IPS-15b (cell line): Measurements from ENCODE around the gene INPP4A.

Experiments
- H3K27me3 ChIP-seq: one replicate; pipeline ENCODE4 v1.6.1; 2013; ENCODE audit warnings: low read length; ENCODE audit not compliant: control insufficient read depth, insufficient read depth
- H3K36me3 ChIP-seq: one replicate; pipeline ENCODE4 v1.6.1; 2013; ENCODE audit warnings: low read length; ENCODE audit not compliant: control insufficient read depth, insufficient read depth
- H3K4me1 ChIP-seq: one replicate; pipeline ENCODE4 v1.6.1; 2013; ENCODE audit warnings: mild to moderate bottlenecking, low read length; ENCODE audit not compliant: control insufficient read depth, insufficient read depth
- H3K4me3 ChIP-seq: one replicate; pipeline ENCODE4 v1.5.1; 2013; ENCODE audit warnings: low read depth, low read length
- H3K9ac ChIP-seq: one replicate; pipeline ENCODE4 v1.6.1; 2013; ENCODE audit warnings: low read depth, mild to moderate bottlenecking, low read length
- H3K9me3 ChIP-seq: one replicate; pipeline ENCODE4 v1.6.1; 2013; ENCODE audit warnings: mild to moderate bottlenecking, low read length; ENCODE audit not compliant: control insufficient read depth, insufficient read depth

Gene INPP4A

GRCh38 chr2:98543842-98544241 lies 99.2 kb downstream of the INPP4A start:
- Histone ChIP-seq H3K9ac (no peak overlapping the region), H3K9me3 (no peaks in the 10 kb centered on the region), H3K4me1 (no peaks in the 10 kb centered on the region), H3K36me3 (peaks cover 43% of the 10 kb centered on the region), H3K4me3 (no peak overlapping the region), H3K27me3 (no peaks in the 10 kb centered on the region)

DNA sequence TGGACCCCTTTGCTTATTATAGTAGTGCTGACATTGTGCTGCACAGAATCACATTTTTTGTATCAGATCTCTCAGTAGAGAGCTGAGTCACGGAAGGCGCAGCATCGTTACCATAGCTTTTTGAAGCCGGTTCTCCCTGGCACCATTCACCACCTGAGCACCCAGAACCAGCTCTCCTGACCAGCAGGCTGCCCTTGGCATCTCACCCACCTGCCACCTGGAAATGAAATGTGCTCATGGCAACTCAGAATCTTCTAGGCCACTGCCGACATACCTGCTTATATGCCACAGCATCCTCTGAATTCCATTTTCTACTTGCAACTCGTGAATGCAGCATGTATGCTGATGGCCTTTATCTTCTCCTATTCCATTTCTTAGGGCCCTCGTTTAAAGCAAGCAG lies 100.9 kb downstream of the INPP4A start:
- H3K9ac ChIP-seq, result no peak overlapping the region
- no peaks in the 10 kb centered on the region for H3K4me1 ChIP-seq
- no peak overlapping the region for H3K4me3 ChIP-seq
- peaks cover 38% of the 10 kb centered on the region for H3K36me3 ChIP-seq
- H3K27me3 ChIP-seq, result no peaks in the 10 kb centered on the region
- no peaks in the 10 kb centered on the region for H3K9me3 ChIP-seq

DNA sequence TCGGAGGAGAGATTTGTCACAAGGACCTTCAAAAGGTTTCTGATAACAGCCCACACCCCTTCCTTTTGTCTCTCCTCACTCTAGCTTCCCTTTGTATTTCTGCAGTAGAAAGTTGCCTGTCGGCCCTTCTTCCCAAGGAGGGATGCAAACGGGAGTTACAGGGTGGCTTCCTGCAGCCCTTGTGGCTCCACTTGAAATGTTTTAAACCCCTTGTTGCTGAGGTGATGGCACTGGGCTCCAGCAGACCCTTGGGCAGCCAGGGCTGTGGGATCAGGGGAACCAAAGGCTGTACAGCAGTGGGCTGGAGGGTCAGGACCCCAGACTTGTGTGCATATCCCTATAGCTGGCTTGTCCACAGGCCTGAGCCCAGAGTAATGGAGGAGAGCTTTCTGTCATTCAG lies 101.5 kb downstream of the INPP4A start:
- H3K36me3 ChIP-seq, result peaks cover 38% of the 10 kb centered on the region
- no peak overlapping the region for H3K4me3 ChIP-seq
- H3K27me3 ChIP-seq, result no peaks in the 10 kb centered on the region
- no peaks in the 10 kb centered on the region for H3K4me1 ChIP-seq
- H3K9me3 ChIP-seq, result no peaks in the 10 kb centered on the region
- H3K9ac ChIP-seq, result no peak overlapping the region

- no peak overlapping the region for H3K4me3 ChIP-seq
- H3K27me3 ChIP-seq, result no peaks in the 10 kb centered on the region
- H3K36me3 ChIP-seq, result peaks cover 37% of the 10 kb centered on the region
- no peak overlapping the region for H3K9ac ChIP-seq
- H3K4me1 ChIP-seq, result no peaks in the 10 kb centered on the region
- no peaks in the 10 kb centered on the region for H3K9me3 ChIP-seq
Measured at GRCh38 chr2:98547092-98547790, 102.6 kb downstream of the INPP4A start.

DNA sequence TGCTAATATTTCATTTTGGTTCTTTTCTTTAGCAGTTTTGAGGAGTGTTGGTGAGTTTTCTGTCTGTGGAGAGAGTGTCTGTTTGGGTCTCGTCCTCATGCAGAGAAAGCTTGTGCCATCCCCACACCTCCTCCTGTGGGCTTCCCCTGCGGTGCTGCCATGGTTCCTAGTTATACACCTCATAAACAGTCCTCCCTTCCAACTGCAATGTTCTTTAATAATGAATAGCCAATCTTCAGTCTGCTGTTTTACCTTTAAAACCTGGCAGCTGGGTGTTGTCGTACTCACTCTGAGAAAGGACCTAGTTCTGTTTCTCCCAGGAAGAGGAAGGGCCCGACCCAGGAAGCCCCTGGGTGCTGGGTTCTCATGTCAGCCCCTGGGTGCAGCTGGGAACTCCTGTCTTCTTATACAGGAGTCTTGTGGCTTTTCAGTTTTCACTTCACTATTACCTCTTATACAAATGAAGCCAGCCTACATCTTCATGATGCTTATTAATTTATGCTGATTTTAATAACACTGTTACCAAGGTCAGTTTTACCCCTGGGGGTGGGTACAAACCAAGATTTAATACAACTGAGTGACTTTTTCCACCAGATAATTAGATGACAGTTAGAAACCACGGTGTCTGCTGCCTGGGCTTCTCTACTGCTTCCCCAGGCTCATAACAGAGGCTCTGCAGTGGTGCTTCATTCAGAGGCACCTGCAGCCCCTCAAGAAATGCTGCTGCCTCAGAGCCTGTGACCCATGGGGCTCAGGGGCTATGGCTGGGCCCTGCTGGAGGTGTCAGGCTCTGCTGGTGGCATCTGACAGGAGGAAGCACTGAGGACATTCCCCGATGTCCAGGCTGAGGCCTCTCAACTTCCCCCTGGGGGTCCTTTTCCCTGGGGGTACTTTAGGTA lies 104.5 kb downstream of the INPP4A start:
- H3K9ac ChIP-seq, result no peak overlapping the region
- no peaks in the 10 kb centered on the region for H3K27me3 ChIP-seq
- no peaks in the 10 kb centered on the region for H3K4me1 ChIP-seq
- no peak overlapping the region for H3K4me3 ChIP-seq
- H3K36me3 ChIP-seq, result peaks cover 41% of the 10 kb centered on the region
- H3K9me3 ChIP-seq, result no peaks in the 10 kb centered on the region

- no peak overlapping the region for H3K4me3 ChIP-seq
- no peak overlapping the region for H3K9ac ChIP-seq
- no peaks in the 10 kb centered on the region for H3K9me3 ChIP-seq
- H3K36me3 ChIP-seq, result peaks cover 46% of the 10 kb centered on the region
- H3K27me3 ChIP-seq, result no peaks in the 10 kb centered on the region
- H3K4me1 ChIP-seq, result no peaks in the 10 kb centered on the region
Measured at GRCh38 chr2:98550165-98550564, 105.5 kb downstream of the INPP4A start.

DNA sequence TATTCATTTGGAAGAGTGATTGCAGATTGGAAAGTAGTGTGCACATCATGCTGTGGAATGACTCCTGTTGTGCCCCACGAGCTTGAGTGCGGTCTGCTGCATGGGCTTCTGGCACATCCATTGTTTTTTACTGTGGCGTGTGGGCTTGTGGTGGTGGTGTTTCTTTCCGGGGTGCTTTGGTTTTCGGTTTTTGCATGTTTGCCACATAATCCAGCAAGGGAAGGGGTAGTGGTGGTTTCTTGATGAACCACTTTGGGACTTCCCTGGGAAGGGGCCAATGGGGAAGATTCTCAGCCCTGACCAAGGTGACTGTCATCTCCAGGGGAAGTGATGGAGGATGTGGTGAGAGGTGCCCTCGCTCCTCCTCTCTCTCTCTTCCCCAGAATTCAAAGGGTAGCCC lies 106.7 kb downstream of the INPP4A start:
- Histone ChIP-seq H3K9me3 (no peaks in the 10 kb centered on the region), H3K9ac (no peak overlapping the region), H3K4me1 (no peaks in the 10 kb centered on the region), H3K36me3 (peaks cover 47% of the 10 kb centered on the region), H3K4me3 (no peak overlapping the region), H3K27me3 (no peaks in the 10 kb centered on the region)

DNA sequence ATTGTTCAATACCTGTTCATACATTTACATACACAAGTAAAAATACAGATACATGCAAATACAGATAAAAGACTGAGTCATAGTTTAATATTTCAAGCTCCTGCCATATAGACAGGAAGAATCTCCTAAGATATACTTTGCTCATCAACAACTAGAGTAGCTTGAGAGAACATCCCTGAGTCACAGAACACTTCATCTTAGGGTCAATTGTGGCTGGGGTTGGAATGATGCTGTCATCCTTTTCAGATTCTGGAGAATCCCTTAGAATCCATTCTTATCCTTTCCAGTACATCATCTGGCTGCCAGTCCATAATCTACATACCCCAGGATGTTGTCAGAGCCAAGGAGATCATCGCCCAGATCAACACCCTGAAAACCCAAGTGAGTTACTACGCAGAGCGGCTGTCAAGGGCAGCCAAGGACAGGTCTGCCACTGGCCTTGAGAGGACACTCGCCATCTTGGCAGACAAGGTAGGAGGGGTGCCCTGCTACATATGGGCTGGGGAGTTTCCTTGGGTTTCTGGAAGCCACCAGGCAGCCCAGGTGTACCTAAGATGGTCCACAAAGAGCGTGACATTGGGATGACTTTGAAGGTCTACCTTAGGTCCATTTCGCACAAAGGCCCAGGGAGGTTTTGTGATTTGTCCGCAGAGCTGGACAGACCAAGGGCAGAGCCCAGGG lies 108.0 kb downstream of the INPP4A start:
- Histone ChIP-seq H3K9ac (no peak overlapping the region), H3K36me3 (peaks cover 44% of the 10 kb centered on the region), H3K4me3 (no peak overlapping the region), H3K4me1 (no peaks in the 10 kb centered on the region), H3K9me3 (no peaks in the 10 kb centered on the region), H3K27me3 (no peaks in the 10 kb centered on the region)

- H3K4me1 ChIP-seq, result no peaks in the 10 kb centered on the region
- peaks cover 40% of the 10 kb centered on the region for H3K36me3 ChIP-seq
Measured at GRCh38 chr2:98554116-98554861, 109.6 kb downstream of the INPP4A start.

DNA sequence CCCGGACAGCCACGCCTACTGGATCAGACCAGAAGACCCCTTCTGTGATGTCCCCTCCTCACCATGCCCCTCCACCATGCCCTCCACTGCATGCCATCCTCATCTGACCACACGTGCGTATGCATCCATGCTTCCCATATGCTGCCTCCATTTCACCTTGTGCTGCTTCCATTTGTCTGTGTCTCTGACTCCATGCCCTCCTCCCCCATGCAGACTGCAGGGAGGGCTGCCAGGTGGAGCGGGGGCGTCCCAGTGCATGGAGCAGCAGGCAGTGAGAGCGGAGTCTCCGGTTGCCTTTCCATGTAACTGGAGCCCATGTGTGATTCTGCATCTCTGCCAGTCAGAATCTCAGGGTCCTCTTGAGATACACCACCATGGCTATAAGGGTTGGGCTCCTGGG lies 111.0 kb downstream of the INPP4A start:
- no peaks in the 10 kb centered on the region for H3K4me1 ChIP-seq
- H3K4me3 ChIP-seq, result no peak overlapping the region
- no peaks in the 10 kb centered on the region for H3K27me3 ChIP-seq
- H3K9me3 ChIP-seq, result no peaks in the 10 kb centered on the region
- peaks cover 42% of the 10 kb centered on the region for H3K36me3 ChIP-seq
- H3K9ac ChIP-seq, result no peak overlapping the region

More at GRCh38 chr2:98554116-98554861, 109.6 kb downstream of the INPP4A start:
- Histone ChIP-seq H3K27me3 (no peaks in the 10 kb centered on the region), H3K4me3 (no peak overlapping the region), H3K9ac (no peak overlapping the region), H3K9me3 (no peaks in the 10 kb centered on the region)

DNA sequence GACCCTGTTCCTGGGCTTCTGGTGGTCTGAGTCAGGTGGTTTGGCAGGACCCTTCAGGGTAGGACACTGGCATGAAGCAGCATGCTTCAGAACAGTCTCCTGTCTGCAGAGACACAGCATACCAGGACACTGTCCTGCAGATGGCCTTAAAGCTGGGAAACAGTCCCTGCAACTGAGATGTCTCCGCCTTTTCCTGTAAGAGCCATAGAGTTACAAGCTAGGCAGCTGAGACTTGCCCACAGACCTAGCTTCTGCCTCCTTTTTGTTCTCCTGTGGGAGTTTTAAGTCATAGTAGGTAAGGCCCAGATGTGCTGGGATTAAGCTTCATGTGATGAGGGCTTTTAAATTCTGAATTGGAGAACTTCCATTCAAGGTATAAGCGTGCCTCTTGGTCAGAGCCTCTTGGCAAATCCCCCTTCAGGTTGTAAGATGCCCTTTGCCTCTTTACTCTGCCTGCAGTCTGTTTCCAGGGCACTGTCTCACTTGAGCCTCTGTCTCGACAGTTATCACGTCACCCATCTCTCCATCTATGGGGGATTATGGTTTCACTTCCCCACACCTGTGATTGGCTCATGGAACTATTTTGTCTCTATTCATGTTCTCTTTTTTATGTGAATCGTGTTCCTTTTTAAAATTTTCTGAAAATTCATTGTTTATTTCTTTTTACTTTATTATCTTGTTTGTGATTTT lies 111.8 kb downstream of the INPP4A start:
- Histone ChIP-seq H3K36me3 (peaks cover 44% of the 10 kb centered on the region), H3K4me1 (no peaks in the 10 kb centered on the region), H3K27me3 (no peaks in the 10 kb centered on the region), H3K4me3 (no peak overlapping the region), H3K9me3 (no peaks in the 10 kb centered on the region), H3K9ac (no peak overlapping the region)
